Stimulated activated CD8-positive, alpha-beta memory T cell treated with anti-CD3 and anti-CD28 coated beads, Interleukin-7, amount 100 ng/mL, for 1 hour (primary cell): Measurements from ENCODE around the gene GPC5.

Experiments
- DNase-seq, 2 donors: peaks; one replicate each; pipeline ENCODE4 v3.0.0-alpha.2; 2020; ENCODE audit warnings: low read depth in 2 of 2

The GPC5 gene

DNA sequence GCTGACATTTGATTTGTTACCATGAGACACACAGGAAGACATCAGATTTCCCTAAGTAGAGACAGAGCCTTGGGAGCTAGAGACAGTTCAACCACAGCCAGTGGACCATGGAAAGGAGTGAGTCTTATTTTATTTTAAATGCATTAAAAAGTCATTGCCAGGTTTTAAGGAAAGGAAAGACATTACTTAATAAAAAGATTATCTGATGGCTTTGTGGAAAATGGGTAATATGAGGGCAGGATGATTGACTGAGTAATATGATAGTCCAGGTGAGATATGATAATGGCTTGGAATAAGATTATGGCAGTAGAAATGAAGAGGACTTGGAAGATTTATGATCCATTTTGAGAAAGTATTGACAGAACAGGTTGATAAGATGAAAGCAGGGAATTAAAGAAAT, 580.1 kb downstream of the GPC5 start:
- no peak for DNase-seq

DNA sequence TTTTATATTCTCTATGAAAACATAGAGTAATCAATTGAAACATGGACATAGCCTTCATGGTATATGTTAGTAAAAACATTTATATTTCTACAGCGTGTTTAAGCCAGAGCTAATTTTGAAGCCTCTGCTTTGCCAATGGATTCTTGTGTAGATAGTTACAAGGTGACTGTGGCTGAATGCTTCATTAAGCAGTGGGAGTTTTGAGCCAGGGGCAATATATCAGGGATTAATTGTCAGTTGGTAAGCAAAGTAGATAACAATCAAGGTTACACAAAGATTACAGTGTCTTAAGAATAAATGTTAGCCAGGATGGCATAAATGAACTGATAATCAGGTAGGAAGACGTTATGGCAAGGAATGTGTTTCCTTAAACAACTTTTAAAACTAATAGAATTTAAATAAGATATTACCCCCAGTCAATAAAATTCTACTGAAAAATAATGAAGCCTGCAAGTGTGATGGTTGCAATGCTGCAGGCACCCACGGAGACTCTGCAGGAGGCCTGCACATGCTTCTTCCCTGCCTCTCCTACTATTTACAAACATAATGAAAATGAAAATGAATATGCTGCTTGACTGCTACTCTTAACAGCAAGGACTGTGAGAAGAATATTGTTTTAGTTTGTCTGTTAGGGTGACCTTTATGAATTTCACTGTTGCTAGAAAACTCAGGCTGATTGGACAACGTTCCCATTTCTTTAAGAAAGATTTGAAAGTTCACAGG, 588.5 kb downstream of the GPC5 start:
- DNase-seq, result no peak

DNA sequence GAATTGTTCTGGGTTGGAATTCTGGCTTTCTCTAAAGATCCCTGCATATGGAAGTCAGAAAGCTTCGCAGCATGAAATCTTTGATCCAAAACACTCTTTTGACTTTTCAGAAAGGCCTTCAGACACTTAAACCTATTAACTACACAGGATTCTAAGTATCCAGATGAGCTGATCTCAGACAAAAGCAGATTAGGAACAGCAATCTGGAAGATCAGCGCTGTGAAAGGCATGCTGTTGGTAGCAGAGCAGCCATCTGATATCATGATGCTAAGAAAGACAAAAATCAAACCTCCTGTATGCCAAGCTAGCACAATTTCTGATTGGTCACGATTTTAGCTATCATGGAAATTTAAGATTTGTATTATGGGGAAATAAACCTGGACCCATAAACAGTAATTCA, 589.9 kb downstream of the GPC5 start:
- no peak for DNase-seq

DNA sequence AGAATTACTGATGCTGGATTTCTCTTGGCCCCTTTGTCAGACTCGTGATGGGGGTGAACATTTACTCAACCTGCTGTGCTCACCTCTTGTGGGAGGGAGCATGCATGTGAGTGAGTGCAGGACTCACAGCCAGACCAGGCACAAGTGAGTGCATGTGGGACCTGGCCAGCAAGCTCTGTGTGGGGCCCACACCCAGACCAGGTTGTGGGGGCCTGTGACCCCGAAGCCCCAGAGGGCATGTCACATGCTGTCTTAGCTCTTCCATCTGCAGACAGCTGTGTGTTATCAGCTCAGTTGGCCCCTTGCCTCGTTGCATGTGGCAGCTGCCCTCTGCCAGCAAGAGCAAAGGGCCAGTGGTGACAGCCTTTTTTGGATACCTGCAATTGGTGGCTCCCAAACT, 614.4 kb downstream of the GPC5 start:
- no peak for DNase-seq

DNA sequence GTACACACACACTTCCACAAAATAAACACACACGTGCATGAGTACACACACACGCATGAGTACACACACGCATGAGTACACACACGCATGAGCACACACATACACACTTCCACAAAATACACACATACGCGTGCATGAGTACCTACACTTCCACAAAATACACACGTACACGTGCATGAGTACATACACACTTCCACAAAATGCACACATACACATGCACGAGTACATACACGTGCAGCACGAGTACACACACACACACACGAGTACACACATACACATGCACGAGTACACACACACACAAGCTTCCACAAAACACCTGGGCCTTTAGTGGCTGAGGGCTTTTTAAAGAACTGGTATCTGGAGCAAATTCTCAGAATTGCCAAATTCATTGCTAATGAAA, 619.3 kb downstream of the GPC5 start:
- DNase-seq, result no peak

DNA sequence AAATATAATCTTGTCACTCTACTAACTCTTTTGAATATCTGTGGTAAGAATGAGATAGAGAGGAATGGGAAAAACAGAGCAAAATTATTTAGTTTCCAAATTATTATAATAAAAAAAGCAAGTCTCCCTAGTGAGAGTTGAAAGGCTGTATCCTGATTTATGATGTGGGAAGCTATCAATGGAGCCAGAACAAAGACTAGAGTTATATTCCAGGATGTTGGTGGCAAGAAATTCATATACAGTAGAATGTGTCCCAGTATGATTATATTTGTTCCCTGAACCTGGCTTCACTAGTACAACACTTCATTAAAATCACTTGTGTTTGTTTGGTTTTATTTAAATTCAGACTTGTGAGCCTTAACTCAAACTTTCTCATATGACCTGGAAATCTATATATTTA, 630.3 kb downstream of the GPC5 start:
- DNase-seq, result no peak

DNA sequence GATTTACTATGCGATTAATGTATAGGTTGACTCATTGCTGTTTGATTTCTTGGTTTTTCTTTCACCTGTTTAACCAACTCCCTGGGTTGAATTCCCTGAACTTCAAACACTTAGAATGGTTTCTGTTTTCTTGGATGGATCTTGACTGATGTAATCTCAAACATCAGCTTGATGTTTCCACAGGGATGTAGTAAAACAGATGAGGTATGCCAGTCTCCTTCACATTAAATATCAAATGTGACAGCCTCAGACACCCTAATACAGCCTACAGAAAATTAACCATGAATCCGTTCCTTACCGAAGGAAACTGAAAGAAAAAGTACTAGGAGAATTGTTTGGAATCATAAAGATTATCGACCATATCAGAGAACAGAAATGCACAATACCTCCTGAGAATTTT, 631.2 kb downstream of the GPC5 start:
- no peak for DNase-seq

DNA sequence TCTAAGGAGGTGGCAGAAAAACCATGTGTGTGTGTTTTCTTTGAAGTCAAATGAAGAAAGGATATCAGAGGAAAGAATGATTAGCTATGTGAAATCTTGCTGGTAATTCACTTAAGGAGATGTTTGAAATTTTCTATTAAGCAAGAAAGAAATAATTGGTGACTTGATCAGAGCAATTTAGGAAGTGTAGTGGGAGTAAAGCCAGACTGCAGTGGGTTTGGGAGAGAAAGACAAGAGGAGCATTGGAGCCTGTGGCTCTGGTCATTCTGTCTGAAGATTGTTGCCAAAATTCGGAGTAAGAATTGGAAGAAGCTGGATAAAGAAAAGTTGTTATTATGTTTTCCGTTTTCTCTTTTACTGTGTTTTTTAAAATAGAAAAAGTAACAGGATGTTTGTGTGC, 640.5 kb downstream of the GPC5 start:
- no peak for DNase-seq

DNA sequence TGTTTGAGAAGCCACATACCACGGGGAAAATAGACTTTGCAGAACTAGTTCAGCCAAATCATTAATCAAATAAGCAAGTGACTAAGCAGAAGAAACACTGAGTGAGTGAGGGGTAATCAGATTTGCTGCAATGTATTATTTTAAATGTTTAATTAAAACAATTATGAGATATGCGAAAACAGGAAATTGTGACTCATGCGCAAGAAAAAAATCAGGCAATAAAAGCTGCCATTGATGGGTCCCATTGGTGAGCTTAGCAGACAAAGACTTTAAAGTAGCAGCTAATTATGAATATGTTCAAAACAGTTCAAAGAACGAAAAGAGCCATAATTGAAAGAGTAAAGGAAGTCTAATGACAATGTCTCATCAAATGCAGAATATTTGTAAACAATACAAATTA, 644.1 kb downstream of the GPC5 start:
- DNase-seq, result no peak

DNA sequence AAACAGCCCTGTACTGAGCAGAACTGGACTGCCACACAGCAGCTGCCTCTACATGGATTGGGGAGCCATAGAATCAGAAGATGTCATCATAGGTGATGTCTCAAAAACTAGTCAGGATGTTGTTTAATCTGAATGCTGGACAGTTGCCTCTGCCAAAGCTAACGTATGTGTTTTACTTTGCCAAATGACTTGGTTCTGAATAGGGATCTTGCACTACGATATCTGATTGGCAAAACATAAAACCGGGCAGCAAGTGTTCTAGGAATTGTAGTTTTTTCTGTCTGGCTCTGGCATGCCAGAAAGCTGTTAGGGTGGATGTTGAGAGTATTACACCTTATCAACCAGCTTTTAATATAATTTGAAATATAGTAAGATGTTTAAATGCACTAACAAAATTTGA, 645.9 kb downstream of the GPC5 start:
- no peak for DNase-seq

DNA sequence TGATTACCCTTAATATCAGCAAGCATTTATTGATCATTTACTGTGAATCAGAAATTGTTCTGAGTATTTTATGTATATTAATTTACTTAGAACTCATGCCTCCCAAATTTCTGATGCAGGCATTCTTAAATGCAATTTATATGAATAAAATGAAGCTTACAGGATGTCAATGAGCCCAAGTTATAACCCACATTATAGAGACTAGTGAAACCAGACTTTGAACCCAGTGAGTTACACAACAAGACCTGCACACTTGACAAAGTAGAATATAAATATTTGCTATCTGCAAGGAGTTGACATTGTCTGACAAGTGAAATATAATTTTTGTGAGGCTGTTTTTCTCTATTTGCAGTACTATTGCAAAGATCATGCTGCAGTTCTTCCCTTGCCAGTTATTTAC, 656.0 kb downstream of the GPC5 start:
- no peak for DNase-seq

DNA sequence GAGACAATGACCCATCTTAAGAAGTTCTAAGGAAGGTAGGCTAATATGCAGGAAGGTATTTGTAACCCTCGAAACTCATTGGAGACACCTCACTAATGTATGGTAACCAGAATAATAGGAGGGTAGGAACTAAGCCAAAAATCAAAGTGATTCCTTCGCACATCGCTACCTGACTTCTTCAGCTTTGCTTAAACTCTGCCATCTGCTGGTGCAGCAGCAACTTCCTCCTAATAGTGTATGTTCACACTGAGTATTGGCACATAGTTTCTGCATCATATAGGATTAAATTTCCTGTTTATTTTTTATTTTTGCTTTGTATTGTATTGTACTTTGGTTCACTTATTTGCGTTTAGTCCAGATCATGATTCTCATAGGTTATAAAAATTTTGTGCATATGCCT, 676.2 kb downstream of the GPC5 start:
- DNase-seq, result no peak

DNA sequence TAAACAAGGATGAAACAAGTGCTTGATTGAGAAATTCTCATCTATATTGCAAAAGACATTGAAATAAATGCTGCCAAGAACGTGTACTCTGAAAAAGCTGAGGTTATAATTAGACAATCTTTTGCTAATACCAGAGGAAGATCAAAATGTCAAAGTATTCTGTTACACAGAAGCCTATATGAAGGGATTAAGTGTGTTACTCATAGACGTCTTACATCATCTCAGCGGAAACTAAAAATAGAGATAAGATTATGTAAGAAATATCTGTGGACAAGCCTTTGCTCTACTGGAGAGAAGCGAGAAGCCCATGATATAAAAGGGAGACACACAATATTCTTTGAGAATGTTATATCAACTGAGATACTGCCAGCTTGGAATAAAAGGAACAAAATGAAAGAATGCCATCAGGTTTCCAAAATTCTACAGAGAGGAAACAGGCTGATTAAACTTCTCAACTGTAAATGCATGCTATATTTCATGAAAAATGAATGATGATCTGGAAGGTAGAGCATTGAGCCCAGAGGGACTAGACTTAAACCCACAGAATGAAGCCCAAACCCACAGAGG, 699.0 kb downstream of the GPC5 start:
- no peak for DNase-seq

DNA sequence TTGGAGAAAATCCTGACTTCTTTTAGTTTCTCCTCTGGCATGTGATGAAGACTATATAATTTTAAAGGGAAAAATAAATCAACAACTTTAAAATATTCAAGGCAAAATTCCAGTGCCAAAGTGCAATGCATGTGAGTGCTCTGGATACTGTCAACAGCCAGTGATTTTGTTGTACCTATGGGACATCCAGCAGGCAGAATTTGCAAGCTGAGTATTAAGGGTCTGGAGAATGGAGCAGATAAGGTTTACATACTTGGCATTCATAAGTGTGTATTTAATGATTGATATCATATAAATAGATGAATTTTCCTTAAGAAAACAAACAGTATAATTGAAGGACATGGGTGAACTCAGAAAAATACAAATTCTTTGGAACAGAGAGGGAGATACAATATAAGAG, 703.4 kb downstream of the GPC5 start:
- DNase-seq, result no peak

DNA sequence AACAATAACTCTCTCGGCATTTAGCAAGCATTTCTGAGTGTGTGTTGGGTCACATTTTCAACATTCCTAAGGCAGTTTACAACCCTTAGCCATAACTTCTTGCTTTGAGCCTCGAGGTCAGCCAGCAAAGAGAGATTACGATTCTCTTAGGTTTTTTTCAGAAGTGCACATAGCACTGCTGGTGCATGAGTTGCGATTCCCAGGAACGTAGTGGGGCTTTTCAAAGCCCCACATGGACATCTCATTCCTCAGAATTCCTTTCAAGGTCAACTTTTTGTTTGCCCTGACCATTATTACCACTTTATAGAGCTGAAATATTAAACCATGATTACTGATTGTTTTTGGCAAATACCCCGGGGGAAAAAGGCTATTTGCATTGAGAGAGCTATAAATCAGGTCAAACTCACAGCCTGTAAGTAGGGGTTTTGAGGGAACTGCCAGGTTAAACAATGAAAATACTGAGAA, 705.3 kb downstream of the GPC5 start:
- no peak for DNase-seq

DNA sequence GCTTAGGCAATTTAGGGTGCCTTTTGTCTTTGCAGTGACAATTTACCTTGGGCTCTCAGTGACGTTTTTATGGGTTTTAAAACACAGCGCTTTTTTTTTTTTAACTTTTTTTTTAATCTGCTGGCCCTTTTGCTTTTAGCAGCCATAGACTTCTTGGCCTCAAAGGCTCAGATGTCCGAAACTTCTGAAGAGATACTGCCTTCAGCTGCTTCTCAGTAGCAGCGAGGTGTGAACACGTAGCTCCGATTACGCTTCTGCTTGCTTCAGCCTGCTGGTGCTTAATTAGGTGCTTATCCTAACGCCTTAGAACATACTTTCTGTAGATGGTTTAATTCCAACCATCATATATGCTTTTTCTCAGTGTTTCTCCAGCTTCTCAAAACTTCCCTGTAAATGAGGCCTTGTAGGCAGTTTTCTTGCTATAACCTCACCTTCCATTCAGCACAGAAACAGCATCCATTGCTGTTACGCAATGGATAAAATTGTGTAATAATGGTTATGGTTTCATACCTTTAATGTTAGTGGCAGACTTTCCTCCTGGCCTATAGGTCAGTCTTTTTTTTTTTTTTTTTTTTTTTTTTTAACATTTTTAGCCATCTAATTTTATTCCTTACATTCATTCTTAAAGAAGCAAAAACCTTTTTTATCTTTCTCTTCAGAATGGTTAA, 723.9 kb downstream of the GPC5 start:
- DNase-seq, result no peak

DNA sequence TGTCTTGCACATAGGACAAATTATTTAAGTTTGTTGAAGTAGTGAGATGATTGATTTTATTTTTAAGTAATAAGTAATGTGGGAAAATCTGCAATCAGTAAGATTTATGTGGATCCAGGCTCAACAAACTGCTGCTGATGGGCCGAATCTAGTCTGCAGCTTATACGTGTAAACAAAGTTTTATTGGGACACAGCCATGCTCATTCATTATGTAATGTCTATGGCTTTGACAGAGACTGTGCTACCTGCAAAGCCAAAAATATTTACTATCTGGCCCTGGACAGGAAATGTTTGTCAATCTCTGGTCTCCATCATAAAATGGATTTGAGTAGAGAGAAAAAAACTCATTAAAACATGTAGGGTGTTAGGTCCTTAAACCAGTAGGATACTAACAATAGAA, 728.0 kb downstream of the GPC5 start:
- no peak for DNase-seq

DNA sequence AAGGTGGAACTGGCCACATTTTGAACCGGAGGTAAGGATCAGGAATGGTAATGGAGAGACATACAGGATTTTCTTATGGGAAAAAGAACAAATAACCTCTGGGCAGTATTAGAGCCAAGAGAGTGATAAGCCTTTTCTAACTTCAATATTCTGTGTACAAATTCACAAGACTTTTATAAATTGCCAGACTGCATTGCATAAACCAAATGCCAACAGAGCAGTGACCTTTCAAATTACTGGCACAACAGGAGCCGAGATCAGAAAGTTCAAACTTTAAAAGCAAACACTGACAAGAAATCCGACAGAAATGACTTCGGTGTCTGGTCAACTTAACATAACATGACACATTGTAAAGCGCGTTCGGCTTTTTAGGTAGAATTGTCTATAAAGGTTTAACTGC, 737.1 kb downstream of the GPC5 start:
- no peak for DNase-seq

DNA sequence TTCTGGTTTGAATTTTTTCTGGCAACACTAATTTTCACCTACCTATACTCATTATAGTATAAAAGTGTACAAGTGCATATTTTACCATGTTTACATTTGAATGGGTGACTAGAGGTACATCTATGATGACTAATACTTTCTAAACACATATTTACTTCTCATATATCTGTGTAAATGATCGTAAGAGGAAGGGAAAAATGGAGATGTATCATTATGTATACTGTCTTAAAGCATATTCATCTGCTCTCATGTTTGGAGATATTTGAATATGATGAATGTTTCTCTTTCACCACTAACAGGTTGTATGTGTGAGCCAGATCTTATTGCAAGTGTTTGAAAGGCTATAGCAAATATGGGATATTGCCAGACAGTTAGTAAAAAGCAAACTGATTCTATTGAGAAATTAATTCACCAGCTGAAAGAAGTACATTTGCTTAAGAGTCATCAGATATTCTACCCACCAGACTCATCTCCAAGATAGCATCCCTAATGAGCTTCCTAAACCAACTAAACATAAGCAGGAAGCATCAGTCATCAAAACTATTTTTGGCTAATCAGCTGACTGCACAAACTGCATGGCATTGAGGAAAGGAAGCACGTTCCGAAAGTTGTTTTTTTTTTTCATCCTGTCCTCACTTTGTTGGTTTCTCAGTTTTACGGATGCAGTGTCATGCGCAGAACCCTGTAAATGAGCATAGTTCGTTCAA, 738.2 kb downstream of the GPC5 start:
- no peak for DNase-seq

DNA sequence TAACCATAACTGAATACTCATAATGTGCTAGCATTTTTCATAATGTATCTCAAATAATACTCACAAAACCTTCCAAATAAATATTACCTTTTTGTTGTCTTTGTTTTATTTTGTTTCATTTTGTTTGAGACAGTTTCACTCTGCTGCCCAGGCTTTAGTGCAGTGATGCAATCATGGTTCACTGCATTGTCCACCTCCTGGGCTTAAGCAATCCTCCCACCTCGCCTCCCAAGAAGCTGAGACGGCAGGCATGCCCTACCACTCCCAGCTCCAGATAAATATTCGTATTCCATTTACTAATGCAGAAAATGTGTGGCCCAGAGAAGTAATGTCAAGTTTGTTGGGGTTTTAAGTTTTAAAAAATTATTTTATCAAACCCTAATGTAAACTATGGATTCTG, 739.1 kb downstream of the GPC5 start:
- no peak for DNase-seq

DNA sequence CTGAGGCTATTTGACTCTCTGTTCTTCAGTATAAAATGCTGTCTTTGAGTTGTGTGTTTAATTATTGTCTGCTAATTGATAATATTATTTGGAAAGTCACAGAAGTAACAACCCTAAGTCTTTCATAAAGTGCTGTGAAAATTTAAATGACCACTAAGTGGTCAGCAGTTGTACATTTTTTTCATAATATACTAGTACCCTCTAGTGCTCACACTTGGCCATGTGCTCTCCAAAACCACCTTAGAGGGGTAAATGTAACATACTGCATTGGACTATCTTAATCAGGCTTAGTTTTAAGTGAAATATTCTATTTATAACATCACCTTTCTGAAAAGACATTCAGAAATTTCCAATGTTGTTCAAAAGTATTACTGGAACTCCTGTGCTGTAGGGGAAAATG, 745.3 kb downstream of the GPC5 start:
- no peak for DNase-seq

DNA sequence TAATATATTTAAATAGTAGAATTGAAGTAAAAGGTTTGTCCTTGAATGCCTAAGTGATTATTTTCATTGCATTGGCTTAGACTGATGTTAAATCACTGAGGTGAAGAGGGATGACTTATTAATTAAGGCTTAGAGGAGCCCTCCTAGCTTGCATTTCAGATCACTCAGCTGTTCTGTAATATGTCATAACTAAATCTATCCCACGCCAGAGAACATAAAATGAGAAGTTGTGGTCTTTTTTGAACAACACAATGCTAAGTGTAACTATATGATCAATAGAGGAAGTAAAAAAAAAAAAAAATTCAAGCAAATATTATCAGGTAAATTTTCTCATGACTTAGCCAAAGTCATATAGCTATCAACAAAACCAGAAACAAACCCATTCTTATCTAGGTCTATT, 752.2 kb downstream of the GPC5 start:
- DNase-seq, result no peak

DNA sequence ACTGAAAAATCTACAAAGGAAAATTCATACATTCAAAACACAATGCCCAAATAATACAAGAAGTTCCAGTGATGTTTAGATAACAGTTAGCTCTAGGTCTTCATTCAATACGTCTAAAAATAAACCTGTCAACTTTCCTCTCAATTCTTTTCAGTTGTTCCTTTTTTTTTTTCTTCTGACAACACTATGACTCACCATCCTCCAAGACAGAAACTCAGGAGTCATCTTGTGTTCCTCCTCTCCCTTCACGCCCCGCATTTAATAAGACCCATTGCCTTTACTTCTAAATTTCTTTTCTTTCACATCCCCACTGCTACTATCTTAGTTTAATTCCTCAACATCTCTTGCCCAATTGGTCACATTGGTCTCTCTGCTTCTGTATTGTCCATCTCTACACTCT, 759.9 kb downstream of the GPC5 start:
- no peak for DNase-seq
